Measurements from ENCODE around the gene REV3L.

REV3L gene

GRCh38 chr6:111429571-111429970 lies 53.4 kb downstream of the REV3L start:
- DNase-seq, result no peak
- intact Hi-C loops (cut with DNase I), result no loop called here

- DNase-seq, result no peak
- intact Hi-C loops (cut with DNase I), result no loop called here
Observed at GRCh38 chr6:111428811-111429210, 54.2 kb downstream of the REV3L start.

GRCh38 chr6:111427341-111428116 lies 55.5 kb downstream of the REV3L start:
- no peak for DNase-seq
- intact Hi-C loops (cut with DNase I), result no loop called here

GRCh38 chr6:111423960-111424846 lies 58.8 kb downstream of the REV3L start:
- DNase-seq, result peak; percentile 26 to 95 (median 56)
- intact Hi-C loops (cut with DNase I), result loop anchor here (5.0 kb wide), 1 partner anchor 58 kb away; the partner anchor contains the start of gene REV3L

- intact Hi-C loops (cut with DNase I), result loop anchor here (5.0 kb wide), 1 partner anchor 59 kb away; the partner anchor contains the start of gene REV3L
- no peak for DNase-seq
Observed at GRCh38 chr6:111423055-111423633, 59.9 kb downstream of the REV3L start.

- intact Hi-C loops (cut with DNase I), result no loop called here
- DNase-seq, result no peak
Observed at GRCh38 chr6:111418971-111419693, 63.9 kb downstream of the REV3L start.

- intact Hi-C loops (cut with DNase I), result no loop called here
- DNase-seq, result no peak
Observed at GRCh38 chr6:111417946-111418345, 65.1 kb downstream of the REV3L start.

GRCh38 chr6:111417181-111417585 lies 65.8 kb downstream of the REV3L start:
- intact Hi-C loops (cut with DNase I), result no loop called here
- DNase-seq, result peak in 6 of 10 donors; percentile 7 to 81 (median 28)

GRCh38 chr6:111416529-111416928 lies 66.5 kb downstream of the REV3L start:
- intact Hi-C loops (cut with DNase I), result no loop called here
- no peak for DNase-seq

GRCh38 chr6:111414373-111414772 lies 68.6 kb downstream of the REV3L start:
- intact Hi-C loops (cut with DNase I), result no loop called here
- DNase-seq, result no peak

GRCh38 chr6:111411978-111412566 lies 70.9 kb downstream of the REV3L start:
- DNase-seq, result no peak
- intact Hi-C loops (cut with DNase I), result no loop called here

GRCh38 chr6:111411046-111411445 lies 72.0 kb downstream of the REV3L start:
- no peak for DNase-seq

GRCh38 chr6:111410371-111410770 lies 72.6 kb downstream of the REV3L start:
- DNase-seq, result no peak
- intact Hi-C loops (cut with DNase I), result no loop called here

More at GRCh38 chr6:111411046-111411445, 72.0 kb downstream of the REV3L start:
- intact Hi-C loops (cut with DNase I), result no loop called here

GRCh38 chr6:111409430-111409829 lies 73.6 kb downstream of the REV3L start:
- intact Hi-C loops (cut with DNase I), result no loop called here
- no peak for DNase-seq

- intact Hi-C loops (cut with DNase I), result no loop called here
- DNase-seq, result no peak
Observed at GRCh38 chr6:111407686-111408085, 75.3 kb downstream of the REV3L start.

GRCh38 chr6:111406200-111406721 lies 76.8 kb downstream of the REV3L start:
- DNase-seq, result no peak
- intact Hi-C loops (cut with DNase I), result no loop called here

GRCh38 chr6:111403388-111403787 lies 79.6 kb downstream of the REV3L start:
- DNase-seq, result no peak
- intact Hi-C loops (cut with DNase I), result no loop called here

- intact Hi-C loops (cut with DNase I), result no loop called here
- no peak for DNase-seq
Observed at GRCh38 chr6:111399626-111400025, 83.4 kb downstream of the REV3L start.

- DNase-seq, result no peak
- intact Hi-C loops (cut with DNase I), result no loop called here
Observed at GRCh38 chr6:111388681-111389080, 94.3 kb downstream of the REV3L start.

All from posterior cingulate gyrus (tissue), 11 donors.